SK-N-SH (cell line): ENCODE results near the gene OBP2A. TPM values are rescaled to one million over a fixed set of nuclear protein-coding genes. Genes with fewer than 3 reads are reported as not detected.
"Not testable (repeated sequence)": the region's sequence is repeated elsewhere in the genome, so short reads cannot be mapped to it uniquely, and the experiment has no call there.

ENCODE experiments used
- CTCF ChIA-PET: fragments of 300-600, 350-600 bp; formaldehyde crosslinking; extraction: SDS; loops from one replicate; lab custom pipeline; 2021; lab: Yijun Ruan, JAX
- POLR2A ChIA-PET: fragments of 350-600 bp; sonication (Branson Sonifier 250); formaldehyde crosslinking; extraction: SDS; loops from one replicate; lab custom pipeline; 2020; ENCODE audit warnings: antibody characterized with exemption, inconsistent platforms; lab: Yijun Ruan, JAX
- DNase-seq: peaks from one replicate; pipeline ENCODE4 v3.0.0; 2012
- H2AFZ ChIP-seq: fragments of 200-600 bp; sonication (generic); 2 replicates; pipeline ENCODE4 v1.8.1; 2016; ENCODE audit warnings: antibody characterized with exemption, mild to moderate bottlenecking, low read depth
- H3F3A ChIP-seq: fragments of 200-600 bp; sonication (generic); replicated peaks from 2 replicates; pipeline ENCODE3; 2016; ENCODE audit warnings: antibody characterized with exemption, mild to moderate bottlenecking; ENCODE audit not compliant: insufficient read depth
- H3K27ac ChIP-seq, 2 experiments: fragments of 200-500 bp in 1 of 2; fragments of 200-600 bp in 1 of 2; sonication (Bioruptor generic) in 1 of 2; sonication (generic), shearing (Covaris generic) in 1 of 2; 2 replicates each; pipeline versions ENCODE4 v1.5.1 to v1.6.1; 2014 to 2016; ENCODE audit warnings: low read depth in 2 of 2, inconsistent platforms in 1 of 2, low read length in 1 of 2, mild to moderate bottlenecking in 1 of 2, mixed read lengths in 1 of 2
- H3K27me3 ChIP-seq: fragments of 200-600 bp; sonication (generic), shearing (Covaris generic); 2 replicates; pipeline ENCODE4 v1.6.1; 2016; ENCODE audit warnings: mixed run types; ENCODE audit not compliant: insufficient read depth
- H3K36me3 ChIP-seq, 2 experiments: fragments of 200-500 bp in 1 of 2; fragments of 200-600 bp in 1 of 2; sonication (Bioruptor generic) in 1 of 2; sonication (generic) in 1 of 2; replicated peaks in 1 of 2; 2 replicates each; pipeline versions ENCODE3 to v1.5.1; 2014 to 2016; ENCODE audit warnings: low read length in 1 of 2, mild to moderate bottlenecking in 1 of 2; ENCODE audit not compliant: insufficient read depth in 2 of 2, control insufficient read depth in 1 of 2
- H3K4me1 ChIP-seq, 2 experiments: fragments of 200-500 bp in 1 of 2; fragments of 200-600 bp in 1 of 2; sonication (Bioruptor generic) in 1 of 2; sonication (generic), shearing (Covaris generic) in 1 of 2; 2 replicates each; pipeline versions ENCODE4 v1.5.1 to v1.6.1; 2014 to 2016; ENCODE audit warnings: low read depth in 1 of 2, low read length in 1 of 2, mixed run types in 1 of 2; ENCODE audit not compliant: insufficient read depth in 2 of 2, control insufficient read depth in 1 of 2
- H3K4me2 ChIP-seq: fragments of 200-600 bp; sonication (generic), shearing (Covaris generic); 2 replicates; pipeline ENCODE4 v1.6.1; 2017; ENCODE audit warnings: mixed run types
- H3K4me3 ChIP-seq, 2 experiments: fragments of 200-500 bp in 1 of 2; fragments of 200-600 bp in 1 of 2; sonication (Bioruptor generic) in 1 of 2; sonication (generic), shearing (Covaris generic) in 1 of 2; 2 replicates each; pipeline versions ENCODE4 v1.5.1 to v1.8.1; 2014 to 2016; ENCODE audit warnings: low read depth in 2 of 2, inconsistent platforms in 1 of 2, low read length in 1 of 2, mild to moderate bottlenecking in 1 of 2, mixed read lengths in 1 of 2, moderate library complexity in 1 of 2
- H3K79me2 ChIP-seq: fragments of 200-600 bp; sonication (generic); 2 replicates; pipeline ENCODE4 v1.8.1; 2017; ENCODE audit warnings: mild to moderate bottlenecking; ENCODE audit not compliant: insufficient read depth
- H3K9ac ChIP-seq: fragments of 200-600 bp; sonication (generic); 2 replicates; pipeline ENCODE4 v1.6.1; 2017; ENCODE audit warnings: mixed run types
- H3K9me2 ChIP-seq: fragments of 200-600 bp; sonication (generic); 2 replicates; pipeline ENCODE4 v1.6.1; 2017; ENCODE audit warnings: mixed run types
- H3K9me3 ChIP-seq: fragments of 200-600 bp; sonication (generic); 2 replicates; pipeline ENCODE4 v1.6.1; 2017; ENCODE audit warnings: mixed run types, mild to moderate bottlenecking, moderate library complexity
- H4K20me1 ChIP-seq: fragments of 200-600 bp; sonication (generic); 2 replicates; pipeline ENCODE4 v1.6.1; 2017; ENCODE audit warnings: mild to moderate bottlenecking, mixed run types; ENCODE audit not compliant: insufficient read depth
- CHD2 ChIP-seq: fragments of 150-350 bp; IDR thresholded peaks from 2 replicates; pipeline ENCODE4 v1.6.1; 2018; ENCODE audit warnings: low read length; ENCODE audit not compliant: partially characterized antibody
- EZH2phosphoT487 ChIP-seq: fragments of 200-600 bp; sonication (generic); IDR thresholded peaks from 2 replicates; pipeline ENCODE4 v1.6.1; 2017; ENCODE audit warnings: low read depth, mixed run types, mild to moderate bottlenecking, antibody characterized with exemption, moderate library complexity, borderline replicate concordance
- FOXJ3 ChIP-seq: sonication (generic); formaldehyde crosslinking; IDR thresholded peaks from 2 replicates; pipeline ENCODE4 v1.5.1; 2020; ENCODE audit warnings: mild to moderate bottlenecking, missing genetic modification reagents
- FOXM1 ChIP-seq: IDR thresholded peaks from 2 replicates; pipeline ENCODE4 v1.4.0; 2012; ENCODE audit warnings: low read depth, mild to moderate bottlenecking
- IRF3 ChIP-seq: fragments of 150-350 bp; IDR thresholded peaks from 2 replicates; pipeline ENCODE4 v1.6.1; 2016; ENCODE audit warnings: mild to moderate bottlenecking, low read depth, low read length
- MAX ChIP-seq: IDR thresholded peaks from 2 replicates; pipeline ENCODE4 v1.4.0; 2012; ENCODE audit warnings: low read depth
- MXI1 ChIP-seq: IDR thresholded peaks from 2 replicates; pipeline ENCODE4 v1.6.1; 2012; ENCODE audit warnings: mild to moderate bottlenecking, low read depth, low read length, improper control_type of control experiment
- NFIC ChIP-seq: IDR thresholded peaks from 2 replicates; pipeline ENCODE4 v1.4.0; 2012; ENCODE audit warnings: borderline replicate concordance
- PBX3 ChIP-seq: IDR thresholded peaks from 2 replicates; pipeline ENCODE4; 2012
- RAD21 ChIP-seq: IDR thresholded peaks from 2 replicates; pipeline ENCODE4 v1.6.1; 2012; ENCODE audit warnings: mild to moderate bottlenecking, low read length
- RFX5 ChIP-seq: IDR thresholded peaks from 2 replicates; pipeline ENCODE4 v1.6.1; 2012; ENCODE audit warnings: mild to moderate bottlenecking, improper control_type of control experiment, low read length
- RXRA ChIP-seq: IDR thresholded peaks from 2 replicates; pipeline ENCODE4 v1.4.0; 2012; ENCODE audit warnings: low read depth, mild to moderate bottlenecking, borderline replicate concordance
- SMC3 ChIP-seq: IDR thresholded peaks from 2 replicates; pipeline ENCODE4 v1.6.1; 2012; ENCODE audit warnings: low read depth, low read length, improper control_type of control experiment
- TAF1 ChIP-seq: IDR thresholded peaks from 2 replicates; pipeline ENCODE4 v1.6.1; 2012; ENCODE audit warnings: low read depth, mild to moderate bottlenecking, low read length, moderate library complexity, borderline replicate concordance
- TCF12 ChIP-seq: IDR thresholded peaks from 2 replicates; pipeline ENCODE4 v1.4.0; 2012
- TEAD4 ChIP-seq: IDR thresholded peaks from 2 replicates; pipeline ENCODE4 v1.4.0; 2012; ENCODE audit warnings: mild to moderate bottlenecking, borderline replicate concordance; ENCODE audit not compliant: insufficient read depth
- USF2 ChIP-seq: fragments of 150-350 bp; IDR thresholded peaks from 2 replicates; pipeline ENCODE4 v1.6.1; 2017; ENCODE audit warnings: antibody characterized with exemption, low read length, low read depth, borderline replicate concordance
- ZBTB33 ChIP-seq: IDR thresholded peaks from 2 replicates; pipeline ENCODE4 v1.4.0; 2012; ENCODE audit warnings: low read depth, borderline replicate concordance
- WGBS: methylation state at CpG from one replicate; pipeline ENCODE4 v1.1.6; 2017; ENCODE audit warnings: low lambda C conversion rate; 5-methylcytosine and 5-hydroxymethylcytosine counted together
- polyA plus RNA-seq, 3 experiments: library from polyadenylated mRNA; depleted of rRNA; stranded (reverse); fragments of >200 nt; gene quantifications; 2 replicates each; pipeline ENCODE4 v1.2.3, GENCODE V29; 2012

Gene OBP2A
- polyA plus RNA-seq, 1 of the 3 experiments (the other 2 are of a cell fraction), result not detected

GRCh38 chr9:135526730-135527571 lies 19.0 kb upstream of the OBP2A start:
- H4K20me1 ChIP-seq, result no peaks in the 10 kb centered on the region
- H3K36me3 ChIP-seq, result no peaks in the 10 kb centered on the region
- no peak overlapping the region for H3K27ac ChIP-seq
- no peaks in the 10 kb centered on the region; a peak in 1 of 4 replicates for H3K4me1 ChIP-seq
- H3K9me3 ChIP-seq, result no peaks in the 10 kb centered on the region
- no peak overlapping the region for H3K4me2 ChIP-seq
- no peaks in the 10 kb centered on the region for H3K27me3 ChIP-seq
- DNase-seq, result no peak
- no peaks in the 10 kb centered on the region for H3K79me2 ChIP-seq
- no peak overlapping the region for H3K9ac ChIP-seq
- no peak overlapping the region for H2AFZ ChIP-seq
- no peaks in the 10 kb centered on the region for H3K9me2 ChIP-seq
- H3K4me3 ChIP-seq, result no peak overlapping the region
- TF ChIP-seq FOXM1, result no peak
- no peak for TF ChIP-seq MAX
- TF ChIP-seq SMC3, result no peak
- no peak for TF ChIP-seq RFX5
- no peak for TF ChIP-seq IRF3
- no peak for TF ChIP-seq USF2
- no peak for TF ChIP-seq CHD2
- TF ChIP-seq FOXJ3, result no peak
- no peak for TF ChIP-seq TAF1
- no peak for TF ChIP-seq RAD21
- no peak for TF ChIP-seq RXRA
- no peak for TF ChIP-seq ZBTB33
- TF ChIP-seq NFIC, result no peak
- TF ChIP-seq EZH2phosphoT487, result no peak
- no peak for TF ChIP-seq TEAD4
- TF ChIP-seq TCF12, result no peak
- TF ChIP-seq MXI1, result no peak
- no peak for TF ChIP-seq PBX3
- H3F3A ChIP-seq, result no peaks in the 10 kb centered on the region
- POLR2A ChIA-PET, result no interaction called here
- CTCF ChIA-PET, result interaction anchor here (1.6 kb wide), 1 partner anchor 22 kb away, joined by 6 read pairs; no protein-coding TSS in a partner anchor
- WGBS, result 72% methylated on average over 18 of the region's 30 CpGs

GRCh38 chr9:135528842-135529435 lies 17.0 kb upstream of the OBP2A start:
- H3K4me2 ChIP-seq, H3K4me3 ChIP-seq, CTCF ChIA-PET, H3K27ac ChIP-seq, H3K9me2 ChIP-seq, H3K36me3 ChIP-seq, H4K20me1 ChIP-seq, H3K9ac ChIP-seq, H2AFZ ChIP-seq, H3K9me3 ChIP-seq, H3F3A ChIP-seq, POLR2A ChIA-PET, DNase-seq, H3K4me1 ChIP-seq, H3K27me3 ChIP-seq, H3K79me2 ChIP-seq: not testable (repeated sequence)
- 77% methylated on average over 10 of the region's 10 CpGs for WGBS
